ENCODE data around the gene RBM18.

Gene RBM18

DNA sequence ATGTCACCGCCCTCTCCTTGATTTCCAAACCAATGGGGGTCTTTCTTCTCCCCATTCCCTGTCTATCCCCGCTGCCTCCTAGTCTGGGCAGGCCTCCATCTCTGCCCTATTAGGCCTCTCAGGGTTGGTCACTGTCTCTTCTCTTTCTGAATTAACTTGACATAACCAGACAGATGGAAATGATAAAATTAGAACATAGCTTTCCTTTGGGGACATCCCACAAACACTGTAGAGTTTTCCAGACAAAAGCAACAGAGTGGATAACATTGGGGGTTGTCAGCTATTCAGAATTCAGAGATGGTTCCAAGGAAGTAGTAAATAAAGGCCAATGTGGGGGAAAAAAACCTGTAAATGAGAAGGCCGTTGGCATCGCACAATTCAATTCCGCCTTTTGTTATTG lies 60.6 kb downstream of the RBM18 start:
- DNase-seq (ENCODE audit: low read depth in 3 of 3): no peak

GRCh38 chr9:122202111-122202510 lies 62.5 kb downstream of the RBM18 start:
- no peak for DNase-seq (ENCODE audit: low read depth in 3 of 3)

GRCh38 chr9:122201641-122202040 lies 63.0 kb downstream of the RBM18 start:
- DNase-seq (ENCODE audit: low read depth in 3 of 3): no peak

GRCh38 chr9:122200960-122201595 lies 63.6 kb downstream of the RBM18 start:
- no peak for DNase-seq (ENCODE audit: low read depth in 3 of 3)

GRCh38 chr9:122197882-122198281 lies 66.8 kb downstream of the RBM18 start:
- DNase-seq (ENCODE audit: low read depth in 3 of 3): no peak

GRCh38 chr9:122197426-122197825 lies 67.2 kb downstream of the RBM18 start:
- no peak for DNase-seq (ENCODE audit: low read depth in 3 of 3)

DNA sequence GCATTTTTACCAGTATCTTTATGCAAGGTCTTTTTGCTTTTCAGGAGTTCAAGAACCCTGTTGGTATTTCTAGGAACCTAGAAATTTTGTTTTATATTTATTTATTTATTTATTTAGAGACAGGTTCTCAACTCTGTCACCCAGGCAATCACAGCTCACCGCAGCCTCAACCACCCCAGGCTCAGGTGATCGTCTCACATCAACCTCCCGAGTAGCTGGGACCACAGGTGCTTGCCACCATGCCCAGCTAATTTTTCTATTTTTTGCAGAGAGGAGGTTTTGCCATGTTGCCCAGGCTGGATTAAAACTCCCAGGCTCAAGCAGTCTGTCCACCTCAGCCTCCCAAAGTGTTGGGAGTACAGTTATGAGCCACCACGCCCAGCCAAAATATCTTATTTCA lies 68.8 kb downstream of the RBM18 start:
- DNase-seq (ENCODE audit: low read depth in 3 of 3): no peak

- DNase-seq (ENCODE audit: low read depth in 3 of 3): no peak
These were observed 71.0 kb downstream of the RBM18 start for GRCh38 chr9:122193651-122194050.

GRCh38 chr9:122192914-122193525 lies 71.6 kb downstream of the RBM18 start:
- DNase-seq (ENCODE audit: low read depth in 3 of 3): no peak

DNA sequence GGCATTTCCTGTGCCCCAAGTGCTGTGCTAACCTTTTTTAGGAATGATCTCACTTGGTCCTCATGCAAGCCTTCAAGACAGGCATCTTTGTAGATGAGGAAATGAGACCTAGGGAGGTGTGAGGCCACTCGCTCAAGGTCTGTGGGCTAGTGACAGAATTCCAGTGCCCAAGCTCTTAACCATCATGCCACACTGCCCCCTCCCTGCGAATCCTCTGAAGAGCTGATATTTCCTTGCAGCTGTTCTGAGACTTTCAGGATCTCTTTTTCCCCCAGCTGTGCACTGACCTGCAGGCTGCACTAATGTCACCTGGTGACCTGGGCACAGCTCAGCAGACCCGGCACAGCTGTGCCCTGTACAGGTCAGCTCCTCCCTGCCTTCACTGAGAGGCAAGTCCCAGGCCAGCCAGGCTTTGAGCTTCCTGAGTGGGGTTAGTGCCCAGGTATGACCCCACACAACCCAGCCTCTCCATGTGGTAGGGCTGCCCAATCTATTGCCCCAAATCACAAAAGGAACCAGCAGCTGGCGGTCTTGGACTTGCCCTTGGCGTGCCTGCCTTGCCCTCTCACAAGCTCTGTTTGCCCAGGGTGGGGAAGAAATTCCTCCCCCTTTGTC lies 72.3 kb downstream of the RBM18 start:
- DNase-seq (ENCODE audit: low read depth in 3 of 3): no peak

GRCh38 chr9:122191584-122191983 lies 73.1 kb downstream of the RBM18 start:
- DNase-seq (ENCODE audit: low read depth in 3 of 3): no peak

- peak in 1 of 3 donors; percentile 12 for DNase-seq (ENCODE audit: low read depth in 3 of 3)
These were observed 73.9 kb downstream of the RBM18 start for GRCh38 chr9:122190597-122191381.

DNA sequence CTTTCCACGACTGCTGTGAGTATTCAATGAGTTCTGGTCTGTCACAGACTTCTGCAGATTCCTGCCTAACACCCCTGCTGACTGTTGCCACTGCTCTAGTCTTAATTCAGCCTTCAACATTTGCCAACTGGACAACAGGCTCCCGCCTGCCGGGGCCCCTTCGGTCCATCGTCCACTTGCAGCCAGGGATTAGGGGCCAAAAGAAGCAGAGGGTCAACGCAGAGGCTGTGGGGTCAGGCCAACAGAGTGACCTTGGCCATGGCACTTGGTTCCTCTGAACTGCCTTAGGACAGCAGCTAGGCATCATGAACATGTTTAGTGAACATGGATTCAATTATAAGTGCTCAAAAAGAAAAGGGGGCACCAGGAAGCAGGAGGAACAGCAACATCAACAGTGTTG lies 76.3 kb downstream of the RBM18 start:
- no peak for DNase-seq (ENCODE audit: low read depth in 3 of 3)
